GM12891 (cell line): ENCODE data around the gene HIGD1B. TPM values are rescaled to one million over a fixed set of nuclear protein-coding genes. Genes with fewer than 3 reads are reported as not detected.
"Not testable (repeated sequence)": the region's sequence is repeated elsewhere in the genome, so short reads cannot be mapped to it uniquely, and the experiment has no call there.

Experiments used
- DNase-seq: peaks from one replicate; pipeline ENCODE4 v3.0.0; 2011; ENCODE audit warnings: low spot score; ENCODE audit not compliant: insufficient read length
- FAIRE-seq: peaks from 2 replicates; lab custom pipeline; 2011; peaks lifted over from hg19 to GRCh38; lab: Jason Lieb, UNC
- PAX5 ChIP-seq: IDR thresholded peaks from 2 replicates; pipeline ENCODE4 v1.6.1; 2011; ENCODE audit warnings: low read length, moderate library complexity, mild to moderate bottlenecking; ENCODE audit not compliant: insufficient read depth, severe bottlenecking
- POLR2A ChIP-seq: IDR thresholded peaks from 2 replicates; pipeline ENCODE4 v1.6.1; 2011; ENCODE audit warnings: low read depth, low read length, control low read depth
- POLR2AphosphoS5 ChIP-seq: IDR thresholded peaks from 2 replicates; pipeline ENCODE4 v1.6.1; 2011; ENCODE audit warnings: low read depth, low read length, control low read depth
- POU2F2 ChIP-seq: IDR thresholded peaks from 2 replicates; pipeline ENCODE4 v1.6.1; 2011; ENCODE audit warnings: low read depth, mild to moderate bottlenecking, control low read depth, low read length, moderate library complexity
- SPI1 ChIP-seq: IDR thresholded peaks from 2 replicates; pipeline ENCODE4 v1.6.1; 2011; ENCODE audit warnings: low read depth, low read length, control low read depth
- TAF1 ChIP-seq: IDR thresholded peaks from 2 replicates; pipeline ENCODE4 v1.6.1; 2011; ENCODE audit warnings: low read depth, low read length, control low read depth
- polyA plus RNA-seq: library from polyadenylated mRNA; unstranded; fragments of >200 nt; gene quantifications from one replicate; pipeline ENCODE4 v1.2.1, GENCODE V29; 2012; ENCODE audit warnings: low read depth, missing spikeins, inconsistent platforms; ENCODE audit not compliant: missing spikeins

HIGD1B gene
- polyA plus RNA-seq = not detected

DNA sequence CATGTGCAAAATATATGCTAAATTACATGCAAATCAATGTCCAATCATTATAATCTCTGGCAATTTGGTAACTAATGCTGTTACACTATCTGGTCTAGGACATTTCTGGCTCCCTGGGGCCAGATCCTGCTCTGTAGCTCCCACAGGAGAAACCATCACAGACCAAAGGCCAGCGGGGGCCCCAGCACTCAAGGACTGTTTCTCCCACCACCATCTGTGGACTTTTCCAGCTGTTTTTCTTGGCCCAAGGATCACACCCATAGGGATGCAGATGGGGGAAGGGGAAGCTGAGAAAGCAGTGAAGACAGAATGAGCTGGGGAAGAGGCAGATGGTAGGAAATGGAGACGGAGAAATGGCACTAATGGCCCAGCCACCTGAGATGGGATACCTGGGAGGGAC, at the start of gene HIGD1B:
Gene HIGD1B (plus strand): TSS at position 298 of the 400 bp plus-strand sequence. CDS start 270 bp downstream, outside the sequence.
- TF ChIP-seq POU2F2 = no peak
- no peak for TF ChIP-seq SPI1
- no peak for TF ChIP-seq POLR2A
- TF ChIP-seq POLR2AphosphoS5 = no peak
- TF ChIP-seq TAF1 = no peak
- TF ChIP-seq PAX5 = no peak
- no peak for DNase-seq
- FAIRE-seq = no peak

- TF ChIP-seq POLR2AphosphoS5 (no peak), PAX5 (no peak), SPI1 (no peak), TAF1 (no peak), POU2F2 (no peak), POLR2A (no peak)
- FAIRE-seq (no peak), DNase-seq (no peak)
These were observed 49.3 kb upstream of the HIGD1B start for GRCh38 chr17:44798356-44798755.

GRCh38 chr17:44801880-44802279, 45.8 kb upstream of the HIGD1B start:
- no peak for TF ChIP-seq PAX5
- no peak for TF ChIP-seq POLR2AphosphoS5
- no peak for TF ChIP-seq SPI1
- TF ChIP-seq POU2F2 = no peak
- TF ChIP-seq POLR2A = no peak
- FAIRE-seq = no peak
- no peak for DNase-seq

DNA sequence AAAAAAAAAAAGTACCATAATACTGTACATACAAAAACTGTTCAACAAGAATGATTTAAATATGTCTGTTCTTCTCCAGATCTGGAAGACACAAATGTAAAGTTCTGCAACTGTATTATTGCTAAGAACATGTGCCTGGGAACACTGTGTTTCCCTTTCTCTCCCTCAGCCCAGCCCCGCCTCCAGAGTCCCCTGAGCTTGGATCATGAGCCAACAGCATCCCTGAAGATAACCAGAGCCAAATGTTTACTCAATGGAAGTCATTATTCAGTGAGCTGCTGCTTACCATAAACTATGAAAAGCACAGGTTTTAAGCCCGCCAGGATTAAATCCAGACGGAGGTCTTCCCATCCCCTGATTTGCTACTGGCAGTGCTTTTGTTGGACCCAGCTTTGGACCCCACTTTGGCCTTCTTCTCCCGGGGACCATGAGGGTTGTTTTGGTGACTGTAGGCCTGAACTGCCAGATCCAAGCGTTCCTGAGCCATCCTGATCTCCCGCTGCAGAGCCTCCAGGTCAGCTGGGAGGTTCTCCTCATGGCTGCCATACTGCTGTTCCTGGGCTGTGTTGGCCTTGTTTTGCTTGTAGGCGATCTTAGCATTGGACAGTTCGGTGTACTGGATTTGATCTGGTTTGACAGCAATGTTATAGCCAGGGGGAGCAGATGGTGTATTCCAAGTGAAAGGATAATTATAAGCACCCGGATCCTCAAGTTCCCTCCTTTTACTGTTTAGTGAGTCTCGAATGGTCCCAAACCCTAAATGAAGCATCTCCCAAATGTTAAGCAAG, 43.2 kb upstream of the HIGD1B start:
- no peak for DNase-seq
- TF ChIP-seq SPI1 (no peak), POU2F2 (no peak), POLR2A (no peak), POLR2AphosphoS5 (no peak), TAF1 (no peak), PAX5 (no peak)
- FAIRE-seq = no peak

- DNase-seq (no peak), FAIRE-seq (no peak)
- TF ChIP-seq POU2F2 = no peak
- TF ChIP-seq SPI1 = no peak
- no peak for TF ChIP-seq PAX5
- TF ChIP-seq POLR2A = no peak
- TF ChIP-seq POLR2AphosphoS5 = no peak
- TF ChIP-seq TAF1 = no peak
These were observed 40.4 kb upstream of the HIGD1B start for GRCh38 chr17:44807093-44807816.

GRCh38 chr17:44807817-44808155, 39.9 kb upstream of the HIGD1B start:
- DNase-seq (no peak), FAIRE-seq (no peak)
- TF ChIP-seq PAX5 (no peak), SPI1 (no peak), POLR2AphosphoS5 (no peak), TAF1 (no peak), POU2F2 (no peak), POLR2A (no peak)

DNA sequence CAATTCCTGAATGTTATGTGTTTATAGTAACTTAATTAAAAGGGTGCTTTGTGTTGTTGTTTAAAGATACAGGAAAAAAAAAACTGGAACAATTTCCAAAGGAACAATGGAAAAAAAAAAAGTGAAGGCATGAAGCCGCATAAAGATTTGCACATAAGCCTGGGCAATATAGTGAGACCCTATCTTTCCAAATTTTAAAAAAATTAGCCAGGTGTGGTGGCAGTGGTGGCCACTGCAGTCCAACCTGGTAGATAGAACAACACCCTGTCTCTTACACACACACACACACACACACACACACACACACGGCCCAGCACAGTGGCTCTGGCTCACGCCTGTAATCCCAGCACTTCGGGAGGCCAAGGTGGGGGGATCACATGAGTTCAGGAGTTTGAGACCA, 39.5 kb upstream of the HIGD1B start:
- TF ChIP-seq POLR2AphosphoS5 = no peak
- no peak for TF ChIP-seq POU2F2
- no peak for TF ChIP-seq POLR2A
- no peak for TF ChIP-seq PAX5
- TF ChIP-seq SPI1 = no peak
- FAIRE-seq (no peak), DNase-seq (no peak)

DNA sequence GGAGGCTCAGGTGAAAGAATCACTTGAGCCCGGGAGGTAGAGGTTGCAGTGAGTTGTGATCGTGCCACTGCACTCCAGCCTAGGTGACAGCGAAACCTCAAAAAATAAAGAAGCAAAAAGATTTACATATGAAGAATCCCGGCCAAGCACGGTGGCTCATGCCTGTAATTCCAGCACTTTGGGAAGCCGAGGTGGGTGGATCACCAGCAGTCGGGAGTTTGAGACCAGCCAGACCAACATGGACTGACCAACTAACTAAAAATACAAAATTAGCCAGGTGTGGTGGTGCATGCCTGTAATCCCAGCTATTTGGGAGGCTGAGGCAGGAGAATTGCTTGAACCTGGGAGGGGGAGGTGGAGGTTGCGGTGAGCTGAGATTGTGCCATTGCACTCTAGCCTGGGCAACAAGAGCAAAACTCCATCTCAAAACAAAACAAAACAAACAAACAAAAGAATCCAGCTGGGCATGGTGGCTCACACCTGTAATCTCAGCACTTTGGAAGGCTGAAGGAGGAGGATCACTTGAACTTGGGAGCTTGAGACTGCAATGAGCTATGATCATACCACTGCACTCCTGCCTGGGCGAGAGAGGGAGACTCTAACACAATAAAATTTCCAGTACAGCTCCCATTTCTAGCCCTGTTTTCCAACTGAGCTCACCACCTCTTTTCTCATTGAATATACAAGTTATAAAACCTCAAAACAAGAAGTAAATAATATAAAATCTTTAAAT, 38.9 kb upstream of the HIGD1B start:
- FAIRE-seq, DNase-seq: not testable (repeated sequence)

- no peak for TF ChIP-seq PAX5
- no peak for TF ChIP-seq POU2F2
- no peak for TF ChIP-seq SPI1
- TF ChIP-seq POLR2AphosphoS5 = no peak
- TF ChIP-seq TAF1 = no peak
- TF ChIP-seq POLR2A = no peak
- no peak for FAIRE-seq
- DNase-seq = no peak
These were observed 35.4 kb upstream of the HIGD1B start for GRCh38 chr17:44812263-44812662.

GRCh38 chr17:44818508-44818907, 29.2 kb upstream of the HIGD1B start:
- not testable (repeated sequence) for DNase-seq, FAIRE-seq
